Measurements from ENCODE around the gene GRIP1.

DNA sequence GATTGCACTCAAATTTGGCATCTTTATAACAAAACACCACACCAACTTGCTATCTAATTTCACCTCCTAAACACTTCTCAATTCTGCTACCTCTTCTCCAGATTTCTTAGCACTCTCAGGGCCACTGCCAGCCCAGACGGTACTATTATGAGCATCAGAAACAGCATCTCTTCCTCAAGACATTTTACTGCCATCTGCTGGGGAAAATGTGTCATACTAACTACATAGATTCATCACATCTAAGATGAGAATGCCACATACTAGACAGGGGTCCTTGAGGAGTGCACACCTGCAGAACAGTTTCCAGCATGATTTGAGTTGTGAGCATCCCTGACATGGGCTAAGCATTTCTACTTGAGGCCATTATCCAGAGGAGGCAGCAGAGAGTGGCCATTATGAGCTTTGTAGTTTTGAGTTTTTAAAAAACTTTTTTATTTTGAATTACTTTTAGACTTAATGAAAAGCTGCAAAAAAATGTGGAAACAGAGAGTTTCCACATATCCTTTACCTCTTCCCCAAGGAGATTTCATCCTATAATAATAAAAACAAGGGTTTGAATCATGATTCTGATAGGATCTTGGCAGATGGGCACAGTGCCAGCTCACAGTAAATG is 15.1 kb upstream of the GRIP1 start:
- TF ChIP-seq MYC (IDR thresholded peaks at IDR 0.05; ENCODE audit: low read depth, low read length) = no peak
- TF ChIP-seq, protein P1, sequence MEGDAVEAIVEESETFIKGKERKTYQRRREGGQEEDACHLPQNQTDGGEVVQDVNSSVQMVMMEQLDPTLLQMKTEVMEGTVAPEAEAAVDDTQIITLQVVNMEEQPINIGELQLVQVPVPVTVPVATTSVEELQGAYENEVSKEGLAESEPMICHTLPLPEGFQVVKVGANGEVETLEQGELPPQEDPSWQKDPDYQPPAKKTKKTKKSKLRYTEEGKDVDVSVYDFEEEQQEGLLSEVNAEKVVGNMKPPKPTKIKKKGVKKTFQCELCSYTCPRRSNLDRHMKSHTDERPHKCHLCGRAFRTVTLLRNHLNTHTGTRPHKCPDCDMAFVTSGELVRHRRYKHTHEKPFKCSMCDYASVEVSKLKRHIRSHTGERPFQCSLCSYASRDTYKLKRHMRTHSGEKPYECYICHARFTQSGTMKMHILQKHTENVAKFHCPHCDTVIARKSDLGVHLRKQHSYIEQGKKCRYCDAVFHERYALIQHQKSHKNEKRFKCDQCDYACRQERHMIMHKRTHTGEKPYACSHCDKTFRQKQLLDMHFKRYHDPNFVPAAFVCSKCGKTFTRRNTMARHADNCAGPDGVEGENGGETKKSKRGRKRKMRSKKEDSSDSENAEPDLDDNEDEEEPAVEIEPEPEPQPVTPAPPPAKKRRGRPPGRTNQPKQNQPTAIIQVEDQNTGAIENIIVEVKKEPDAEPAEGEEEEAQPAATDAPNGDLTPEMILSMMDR (IDR thresholded peaks at IDR 0.05; ENCODE audit: low read depth, low read length) = peak; percentile 56
- no peak for TF ChIP-seq POLR2A (IDR thresholded peaks at IDR 0.05; ENCODE audit: extremely low read depth, insufficient read length)
- TF ChIP-seq, protein P2, sequence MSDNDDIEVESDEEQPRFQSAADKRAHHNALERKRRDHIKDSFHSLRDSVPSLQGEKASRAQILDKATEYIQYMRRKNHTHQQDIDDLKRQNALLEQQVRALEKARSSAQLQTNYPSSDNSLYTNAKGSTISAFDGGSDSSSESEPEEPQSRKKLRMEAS (IDR thresholded peaks at IDR 0.05; ENCODE audit: low read depth, low read length) = no peak; the same call in 1 of the 2 replicates

Data from NB4 (cell line).